ENCODE results near the gene REC8. TPM values are rescaled to one million over a fixed set of nuclear protein-coding genes. Genes with fewer than 3 reads are reported as not detected.

Gene REC8
- total and polyA plus RNA-seq, 2 of the 13 experiments (the other 11 are each of a cell fraction or from before 2014, with no cell fraction given): 3.4 to 14.7 TPM

DNA sequence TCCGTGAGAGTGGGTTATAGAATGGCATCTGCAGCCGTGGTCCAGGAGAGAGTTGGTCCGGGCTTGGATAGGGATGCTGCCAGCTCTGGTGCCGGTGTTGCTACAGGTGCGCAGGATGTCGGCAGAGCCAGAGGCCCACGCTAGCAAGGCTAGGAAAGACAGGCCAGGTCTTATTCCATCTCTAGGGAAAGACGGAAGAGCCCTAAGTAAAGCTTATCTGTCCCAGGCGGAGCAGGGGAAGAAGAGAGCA, 36.4 kb upstream of the REC8 start (continued):
- TF ChIP-seq CENPT (CRISPR knock-in tag; IDR thresholded peaks at IDR 0.05; ENCODE audit: low read depth) (0 out of 2 replicates have a peak, but pooled peaks have one; percentile 24), U2AF2 (IDR thresholded peaks at IDR 0.05; ENCODE audit: low read depth, low read length) (no peak), NR2F2 (IDR thresholded peaks at IDR 0.05; ENCODE audit: borderline replicate concordance, low read depth) (no peak), SMARCE1 (IDR thresholded peaks at IDR 0.05; ENCODE audit: borderline replicate concordance) (no peak), ZNF788 (CRISPR knock-in tag; IDR thresholded peaks at IDR 0.05; ENCODE audit: borderline replicate concordance) (no peak), ZNF672 (CRISPR knock-in tag; IDR thresholded peaks at IDR 0.05) (no peak), ZNF780A (CRISPR knock-in tag; IDR thresholded peaks at IDR 0.05) (no peak), DNMT1 (CRISPR knock-in tag; IDR thresholded peaks at IDR 0.05) (peak; percentile 72), CEBPB (IDR thresholded peaks at IDR 0.05; ENCODE audit: borderline replicate concordance, low read depth, low read length) (no peak), ZNF773 (CRISPR knock-in tag; IDR thresholded peaks at IDR 0.05; ENCODE audit: borderline replicate concordance) (no peak), ZNF460 (CRISPR knock-in tag; IDR thresholded peaks at IDR 0.05; ENCODE audit: borderline replicate concordance) (no peak), ZNF350 (CRISPR knock-in tag; IDR thresholded peaks at IDR 0.05; ENCODE audit: borderline replicate concordance, low read depth) (no peak; the same call in 1 of the 2 replicates), CAMTA2 (CRISPR knock-in tag; IDR thresholded peaks at IDR 0.05; ENCODE audit: borderline replicate concordance) (peak; percentile 18; the same call in 1 of the 2 replicates), ZNF430 (CRISPR knock-in tag; IDR thresholded peaks at IDR 0.05) (no peak; the same call in 1 of the 2 replicates), ZNF556 (CRISPR knock-in tag; IDR thresholded peaks at IDR 0.05; ENCODE audit: borderline replicate concordance) (no peak), TBX3 (IDR thresholded peaks at IDR 0.05; ENCODE audit: borderline replicate concordance) (no peak)
- TF ChIP-seq, protein P1, sequence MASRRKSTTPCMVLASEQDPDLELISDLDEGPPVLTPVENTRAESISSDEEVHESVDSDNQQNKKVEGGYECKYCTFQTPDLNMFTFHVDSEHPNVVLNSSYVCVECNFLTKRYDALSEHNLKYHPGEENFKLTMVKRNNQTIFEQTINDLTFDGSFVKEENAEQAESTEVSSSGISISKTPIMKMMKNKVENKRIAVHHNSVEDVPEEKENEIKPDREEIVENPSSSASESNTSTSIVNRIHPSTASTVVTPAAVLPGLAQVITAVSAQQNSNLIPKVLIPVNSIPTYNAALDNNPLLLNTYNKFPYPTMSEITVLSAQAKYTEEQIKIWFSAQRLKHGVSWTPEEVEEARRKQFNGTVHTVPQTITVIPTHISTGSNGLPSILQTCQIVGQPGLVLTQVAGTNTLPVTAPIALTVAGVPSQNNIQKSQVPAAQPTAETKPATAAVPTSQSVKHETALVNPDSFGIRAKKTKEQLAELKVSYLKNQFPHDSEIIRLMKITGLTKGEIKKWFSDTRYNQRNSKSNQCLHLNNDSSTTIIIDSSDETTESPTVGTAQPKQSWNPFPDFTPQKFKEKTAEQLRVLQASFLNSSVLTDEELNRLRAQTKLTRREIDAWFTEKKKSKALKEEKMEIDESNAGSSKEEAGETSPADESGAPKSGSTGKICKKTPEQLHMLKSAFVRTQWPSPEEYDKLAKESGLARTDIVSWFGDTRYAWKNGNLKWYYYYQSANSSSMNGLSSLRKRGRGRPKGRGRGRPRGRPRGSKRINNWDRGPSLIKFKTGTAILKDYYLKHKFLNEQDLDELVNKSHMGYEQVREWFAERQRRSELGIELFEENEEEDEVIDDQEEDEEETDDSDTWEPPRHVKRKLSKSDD (CRISPR knock-in tag; IDR thresholded peaks at IDR 0.05; ENCODE audit: low read depth): no peak
- TF ChIP-seq, protein P2, sequence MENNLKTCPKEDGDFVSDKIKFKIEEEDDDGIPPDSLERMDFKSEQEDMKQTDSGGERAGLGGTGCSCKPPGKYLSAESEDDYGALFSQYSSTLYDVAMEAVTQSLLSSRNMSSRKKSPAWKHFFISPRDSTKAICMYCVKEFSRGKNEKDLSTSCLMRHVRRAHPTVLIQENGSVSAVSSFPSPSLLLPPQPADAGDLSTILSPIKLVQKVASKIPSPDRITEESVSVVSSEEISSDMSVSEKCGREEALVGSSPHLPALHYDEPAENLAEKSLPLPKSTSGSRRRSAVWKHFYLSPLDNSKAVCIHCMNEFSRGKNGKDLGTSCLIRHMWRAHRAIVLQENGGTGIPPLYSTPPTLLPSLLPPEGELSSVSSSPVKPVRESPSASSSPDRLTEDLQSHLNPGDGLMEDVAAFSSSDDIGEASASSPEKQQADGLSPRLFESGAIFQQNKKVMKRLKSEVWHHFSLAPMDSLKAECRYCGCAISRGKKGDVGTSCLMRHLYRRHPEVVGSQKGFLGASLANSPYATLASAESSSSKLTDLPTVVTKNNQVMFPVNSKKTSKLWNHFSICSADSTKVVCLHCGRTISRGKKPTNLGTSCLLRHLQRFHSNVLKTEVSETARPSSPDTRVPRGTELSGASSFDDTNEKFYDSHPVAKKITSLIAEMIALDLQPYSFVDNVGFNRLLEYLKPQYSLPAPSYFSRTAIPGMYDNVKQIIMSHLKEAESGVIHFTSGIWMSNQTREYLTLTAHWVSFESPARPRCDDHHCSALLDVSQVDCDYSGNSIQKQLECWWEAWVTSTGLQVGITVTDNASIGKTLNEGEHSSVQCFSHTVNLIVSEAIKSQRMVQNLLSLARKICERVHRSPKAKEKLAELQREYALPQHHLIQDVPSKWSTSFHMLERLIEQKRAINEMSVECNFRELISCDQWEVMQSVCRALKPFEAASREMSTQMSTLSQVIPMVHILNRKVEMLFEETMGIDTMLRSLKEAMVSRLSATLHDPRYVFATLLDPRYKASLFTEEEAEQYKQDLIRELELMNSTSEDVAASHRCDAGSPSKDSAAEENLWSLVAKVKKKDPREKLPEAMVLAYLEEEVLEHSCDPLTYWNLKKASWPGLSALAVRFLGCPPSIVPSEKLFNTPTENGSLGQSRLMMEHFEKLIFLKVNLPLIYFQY (CRISPR knock-in tag; IDR thresholded peaks at IDR 0.05; ENCODE audit: borderline replicate concordance): no peak
- TF ChIP-seq, protein P3, sequence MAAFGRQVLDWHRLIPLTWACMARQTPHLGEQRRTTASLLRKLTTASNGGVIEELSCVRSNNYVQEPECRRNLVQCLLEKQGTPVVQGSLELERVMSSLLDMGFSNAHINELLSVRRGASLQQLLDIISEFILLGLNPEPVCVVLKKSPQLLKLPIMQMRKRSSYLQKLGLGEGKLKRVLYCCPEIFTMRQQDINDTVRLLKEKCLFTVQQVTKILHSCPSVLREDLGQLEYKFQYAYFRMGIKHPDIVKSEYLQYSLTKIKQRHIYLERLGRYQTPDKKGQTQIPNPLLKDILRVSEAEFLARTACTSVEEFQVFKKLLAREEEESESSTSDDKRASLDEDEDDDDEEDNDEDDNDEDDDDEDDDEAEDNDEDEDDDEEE (CRISPR knock-in tag; IDR thresholded peaks at IDR 0.05): no peak
- TF ChIP-seq, protein P4, sequence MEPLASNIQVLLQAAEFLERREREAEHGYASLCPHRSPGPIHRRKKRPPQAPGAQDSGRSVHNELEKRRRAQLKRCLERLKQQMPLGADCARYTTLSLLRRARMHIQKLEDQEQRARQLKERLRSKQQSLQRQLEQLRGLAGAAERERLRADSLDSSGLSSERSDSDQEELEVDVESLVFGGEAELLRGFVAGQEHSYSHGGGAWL (CRISPR knock-in tag; IDR thresholded peaks at IDR 0.05): no peak

Measured in HepG2 (cell line).